Hindlimb muscle (tissue), 1 donor: ENCODE data around the gene ENTPD3. TPM values are rescaled to one million over a fixed set of nuclear protein-coding genes. Genes with fewer than 3 reads are reported as not detected.
A peak's percentile ranks its signal among the peaks of the same experiment; 100 is the strongest.
"Not testable (repeated sequence)": the region's sequence is repeated elsewhere in the genome, so short reads cannot be mapped to it uniquely, and the experiment has no call there.

ENCODE experiments used
- DNase-seq: peaks from one replicate; pipeline ENCODE4 v3.0.0-alpha.2; 2013
- polyA plus RNA-seq: library from polyadenylated mRNA; unstranded; fragments of 120-200 nt; gene quantifications from one replicate; pipeline ENCODE4 v1.2.1, GENCODE V29; 2013; ENCODE audit not compliant: insufficient read length

Gene ENTPD3
- polyA plus RNA-seq, 1 donor = 0.71 TPM

DNA sequence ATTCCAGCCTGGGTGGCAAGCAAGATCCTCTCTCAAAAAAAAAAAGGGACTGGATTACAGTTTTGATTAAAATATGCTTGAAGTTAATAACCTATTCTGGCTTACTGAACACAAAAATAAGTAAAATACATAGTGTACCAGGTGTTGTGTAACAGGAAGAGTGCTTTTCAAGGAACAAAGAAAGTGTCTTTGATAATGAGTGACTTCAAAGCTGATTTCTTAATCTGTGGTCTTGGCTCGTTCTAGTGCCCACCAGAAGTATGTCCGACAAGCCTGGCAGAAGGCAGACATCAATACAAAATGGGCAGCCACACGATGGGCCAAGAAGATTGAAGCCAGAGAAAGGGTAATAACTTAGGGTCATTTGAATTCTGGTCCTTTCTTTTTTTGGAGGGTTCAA is 74.2 kb downstream of the ENTPD3 start:
- no peak for DNase-seq

DNA sequence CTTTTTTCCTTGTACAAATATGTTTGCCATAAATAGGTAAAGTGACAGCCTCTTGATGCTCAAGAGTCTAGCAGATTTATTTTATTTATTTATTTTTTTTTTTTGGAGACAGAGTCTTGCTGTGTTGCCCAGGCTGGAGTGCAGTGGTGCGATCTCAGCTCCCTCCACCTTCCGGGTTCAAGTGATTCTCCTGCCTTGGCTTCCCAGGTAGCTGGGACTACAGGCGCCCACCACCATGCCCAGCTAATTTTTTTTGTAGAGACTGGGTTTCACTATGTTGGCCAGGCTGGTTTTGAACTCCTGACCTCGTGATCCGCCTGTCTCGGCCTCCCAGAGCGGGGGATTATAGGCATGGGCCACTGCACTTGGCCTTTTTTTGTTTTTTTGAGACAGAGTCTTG is 75.9 kb downstream of the ENTPD3 start:
- not testable (repeated sequence) for DNase-seq

DNA sequence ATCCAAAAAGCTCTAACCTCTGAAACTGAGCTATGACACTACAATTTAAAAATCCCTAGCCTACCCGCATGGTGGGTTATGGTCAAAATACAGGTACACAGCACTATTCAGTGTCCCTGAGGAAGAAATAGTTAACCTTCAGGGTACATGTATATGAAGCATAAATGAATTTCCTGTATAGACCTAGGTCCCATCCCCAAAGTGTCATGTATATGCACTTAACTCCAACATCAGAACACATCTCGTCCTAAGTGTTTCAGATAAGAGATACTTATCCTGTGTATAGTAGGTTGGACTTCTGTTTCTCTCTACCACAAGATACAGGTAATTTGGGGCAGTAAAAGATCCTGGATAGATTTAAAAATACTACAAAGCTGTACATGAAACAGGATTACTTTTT is 76.6 kb downstream of the ENTPD3 start:
- no peak for DNase-seq

DNA sequence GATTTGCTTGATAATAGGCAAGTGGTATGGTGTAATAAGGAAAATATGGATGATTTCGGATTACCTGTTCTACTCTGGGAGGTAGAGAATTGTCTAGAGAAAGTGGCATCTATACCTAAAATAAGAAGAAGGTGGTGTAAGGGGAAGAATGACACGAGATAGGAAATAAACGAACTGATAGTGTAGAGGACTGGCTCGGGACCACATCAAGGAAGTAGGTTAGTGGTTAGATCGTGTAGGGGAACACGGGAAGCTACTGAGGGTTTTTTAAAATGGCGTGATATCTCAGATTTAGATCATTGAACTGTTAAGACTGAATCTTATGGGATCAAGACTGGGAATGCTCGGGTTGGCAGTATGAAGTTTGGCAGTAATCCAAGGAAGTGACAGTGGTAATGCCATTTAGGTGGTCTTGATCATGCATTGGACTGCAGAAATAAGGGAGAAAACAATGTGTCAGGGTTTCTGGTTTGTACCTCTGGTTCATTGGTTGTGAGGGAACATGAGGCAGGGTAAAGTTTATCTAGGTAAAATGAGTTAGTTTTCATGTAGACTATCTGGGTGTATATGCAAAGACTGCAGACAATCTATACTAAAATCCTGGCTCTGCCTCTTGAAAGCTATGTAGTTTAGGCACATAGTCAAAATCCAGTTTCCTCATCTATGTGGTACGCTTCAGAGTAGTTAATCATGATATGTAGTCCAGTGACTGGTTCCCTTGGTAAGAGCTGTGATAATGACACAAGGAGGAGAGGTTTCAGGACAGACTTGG is 77.5 kb downstream of the ENTPD3 start:
- DNase-seq = no peak

DNA sequence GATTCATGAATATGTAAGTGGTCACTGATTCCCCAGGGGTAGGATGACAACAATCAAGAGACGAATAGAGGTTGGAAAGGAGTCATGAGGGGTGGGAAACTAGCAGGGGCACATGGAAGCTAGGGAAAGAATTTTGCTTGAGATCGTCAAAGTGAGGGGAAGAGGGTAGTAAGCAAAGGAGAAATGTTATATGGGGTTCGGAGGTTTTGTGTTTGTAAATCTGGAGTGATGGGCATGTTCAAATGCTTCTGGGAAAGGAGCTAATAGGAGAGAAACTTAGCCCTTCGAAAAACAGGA is 78.1 kb downstream of the ENTPD3 start:
- no peak for DNase-seq

DNA sequence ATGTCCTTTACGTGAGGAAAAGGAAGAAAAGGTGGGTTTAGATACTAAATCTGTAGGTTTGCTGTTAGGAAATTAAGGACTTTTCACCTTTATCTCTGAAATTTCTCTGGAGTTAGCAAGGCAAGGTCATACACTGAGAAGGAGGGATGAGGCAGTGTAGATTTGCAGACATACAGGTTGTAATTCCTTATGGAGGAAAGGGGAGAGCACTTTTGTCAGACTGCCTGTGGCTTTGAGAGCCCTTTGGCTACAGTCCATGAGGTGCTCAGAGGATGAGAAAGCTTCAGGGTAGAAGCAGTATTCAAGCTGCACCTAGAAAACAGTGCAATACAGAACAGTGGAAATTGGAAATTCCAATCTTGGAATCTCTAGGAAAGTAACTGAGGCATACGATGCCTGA is 78.5 kb downstream of the ENTPD3 start:
- DNase-seq = no peak

DNA sequence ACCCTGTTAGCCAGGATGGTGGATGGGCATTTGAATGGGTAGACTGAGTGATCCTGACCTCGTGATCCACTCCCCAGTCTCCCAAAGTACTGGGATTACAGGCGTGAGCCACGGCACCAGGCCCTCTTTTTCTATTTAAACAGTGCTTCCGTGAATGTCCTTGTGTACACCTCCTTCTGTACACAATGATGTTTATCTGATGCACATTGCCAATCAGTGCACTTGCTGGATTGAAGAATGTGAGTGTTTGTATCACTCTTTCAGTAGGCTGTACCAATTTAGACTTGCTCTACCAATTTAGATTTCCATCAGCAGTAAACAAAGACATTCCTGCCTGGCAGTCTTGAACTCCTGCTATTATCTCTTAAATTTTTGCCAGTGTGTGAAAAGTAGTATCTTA is 81.0 kb downstream of the ENTPD3 start:
- DNase-seq = no peak

DNA sequence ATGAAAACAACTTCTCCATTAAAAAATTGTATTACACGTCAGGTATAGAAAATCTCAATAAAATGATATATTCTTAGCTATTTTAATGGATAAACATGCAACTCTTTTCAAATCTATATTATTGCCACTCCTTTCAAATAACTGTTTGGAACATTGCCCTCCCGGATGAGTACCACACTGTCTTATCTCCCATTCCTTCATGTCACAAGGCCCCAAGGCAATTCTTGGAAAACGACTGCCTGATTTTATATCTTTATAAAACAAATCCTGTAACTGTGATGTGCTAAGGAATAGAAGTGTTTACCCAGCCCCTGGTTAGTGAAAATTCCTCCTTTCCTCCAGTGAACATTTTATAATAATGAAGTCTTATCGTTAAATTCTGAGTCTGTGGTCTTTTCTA is 83.7 kb downstream of the ENTPD3 start:
- DNase-seq = no peak

DNA sequence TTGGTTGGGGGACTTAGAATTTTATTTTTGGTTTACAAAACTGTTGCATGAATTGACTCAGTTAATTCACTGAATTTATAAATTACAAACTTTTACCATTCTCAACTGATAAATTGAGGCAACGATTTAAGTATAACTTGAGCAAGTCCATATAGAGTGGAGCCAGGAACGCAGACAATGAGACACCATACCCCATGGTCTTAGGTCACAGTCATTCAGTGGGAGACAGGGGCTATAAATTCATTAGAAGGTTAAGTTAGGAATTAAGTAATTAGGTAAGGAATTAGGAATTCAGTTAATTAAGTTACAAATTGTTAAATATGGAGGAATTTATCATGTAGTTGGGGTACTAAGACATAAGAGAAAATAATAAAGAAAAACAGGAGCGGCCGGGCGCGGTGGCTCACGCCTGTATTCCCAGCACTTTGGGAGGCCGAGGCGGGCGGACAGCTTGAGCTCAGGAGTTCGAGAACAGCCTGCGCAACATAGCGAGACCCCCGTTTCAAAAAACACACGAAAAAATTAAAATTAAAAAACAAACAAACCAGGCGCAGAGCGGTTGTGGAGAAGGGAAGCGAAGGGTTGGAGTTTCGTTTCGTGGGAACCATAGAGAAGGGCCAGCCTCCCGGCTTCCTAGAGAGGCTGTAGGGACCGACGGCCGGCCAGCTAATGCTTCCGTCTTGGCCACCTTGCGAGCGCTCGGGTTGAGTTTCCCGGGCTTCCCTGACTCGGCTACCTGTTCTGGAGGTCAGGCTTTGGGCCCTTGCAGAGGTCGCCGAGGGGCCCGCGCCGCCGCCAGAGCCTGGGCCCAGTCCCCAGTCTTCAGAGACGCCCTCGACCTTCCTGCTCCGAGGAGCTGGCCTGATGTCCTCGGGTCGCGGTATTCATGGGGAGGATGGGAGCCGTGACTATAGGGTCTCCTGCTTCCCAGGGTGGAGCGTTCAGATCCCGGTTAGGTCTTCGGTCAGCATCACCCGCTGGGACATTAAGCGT is 89.8 kb downstream of the ENTPD3 start, which contains the start of gene ZNF619:
TSS of gene ZNF619 (plus strand) at position 645 of the 993 bp plus-strand sequence. CDS start 858 bp downstream, outside the sequence.
- peak; percentile 84 for DNase-seq

DNA sequence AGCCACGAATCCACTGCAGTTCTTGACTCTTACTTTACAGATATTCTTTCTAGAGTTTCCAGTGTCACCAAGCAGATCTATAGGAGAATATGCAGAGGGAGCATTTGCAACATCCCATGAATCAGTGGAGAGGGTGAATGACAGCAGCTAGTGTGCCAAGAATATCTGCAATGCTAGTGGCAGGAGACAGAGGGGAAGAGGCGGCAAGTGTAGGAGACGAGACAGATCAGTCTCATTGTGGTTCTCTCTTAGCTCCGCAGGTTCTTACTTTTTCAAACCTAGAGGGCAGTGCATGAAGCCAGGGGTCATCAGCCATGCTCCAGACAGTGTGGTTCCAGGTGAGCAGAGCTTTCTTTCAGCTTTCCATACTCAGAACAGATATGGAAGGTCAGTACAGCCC is 90.7 kb downstream of the ENTPD3 start:
- no peak for DNase-seq

Other genes with a start within 250 kb of the ENTPD3 start
- 55.7 TPM for gene EIF1B, start 77.5 kb upstream of the ENTPD3 start, polyA plus RNA-seq
- 2,744 TPM for gene RPL14, start 70.2 kb downstream of the ENTPD3 start, polyA plus RNA-seq
- gene ZNF619, start 89.9 kb downstream of the ENTPD3 start, polyA plus RNA-seq = 3.6 TPM
- gene ZNF620, start 118.9 kb downstream of the ENTPD3 start, polyA plus RNA-seq = 3.5 TPM
- gene ZNF621, start 137.8 kb downstream of the ENTPD3 start, polyA plus RNA-seq = 14.8 TPM